Gastrocnemius medialis (tissue), 4 donors: ENCODE data around the gene BOLL.

Experiments used
- CTCF ChIP-seq, 5 experiments: fragments of 450-650 bp in 3 of 5; fragments of 200-600 bp in 2 of 5; sonication (generic) in 2 of 5; IDR thresholded peaks in 4 of 5; conservative IDR thresholded peaks in 1 of 5; 1 replicate in 4 of 5; 2 replicates in 1 of 5; pipeline ENCODE4 v1.5.1; 2016 to 2019; ENCODE audit warnings: antibody characterized with exemption in 5 of 5, mild to moderate bottlenecking in 3 of 5, moderate library complexity in 3 of 5
- POLR2A ChIP-seq, 2 donors: fragments of 450-650 bp; IDR thresholded peaks; one replicate each; pipeline ENCODE4 v1.6.1; 2017; ENCODE audit warnings: antibody characterized with exemption in 2 of 2, mild to moderate bottlenecking in 2 of 2, moderate library complexity in 2 of 2

DNA sequence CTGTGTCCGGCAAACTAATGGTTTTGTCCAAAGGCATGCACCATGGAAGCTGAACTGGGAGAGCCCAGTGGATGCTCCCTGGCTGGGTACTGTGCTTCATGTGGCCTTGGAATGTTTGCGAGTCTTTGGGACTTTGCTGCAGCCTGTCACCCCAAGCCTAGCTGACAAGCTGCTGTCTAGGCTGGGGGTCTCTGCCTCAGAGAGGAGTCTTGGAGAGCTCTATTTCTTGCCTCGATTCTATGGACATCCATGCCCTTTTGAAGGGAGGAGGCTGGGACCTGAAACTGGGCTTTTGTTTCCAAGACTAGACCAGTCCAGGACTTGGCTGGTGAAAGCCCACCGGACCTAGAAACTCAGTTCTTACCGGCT is 78.3 kb downstream of the BOLL start:
- TF ChIP-seq CTCF (IDR thresholded peaks at IDR 0.05 in 4 of 5, conservative IDR thresholded peaks at IDR 0.05 in 1 of 5) (no peak), POLR2A (IDR thresholded peaks at IDR 0.05) (no peak)
